Ascending aorta (tissue), 2 donors: ENCODE results near the gene ZSCAN22. TPM values are rescaled to one million over a fixed set of nuclear protein-coding genes. Genes with fewer than 3 reads are reported as not detected.
A peak's percentile ranks its signal among the peaks of the same experiment; 100 is the strongest.

Source experiments
- DNase-seq, 2 donors: peaks; one replicate each; pipeline ENCODE4 v3.0.0-alpha.2; 2019; ENCODE audit warnings: low spot score in 2 of 2
- H3K27ac ChIP-seq, 2 donors: fragments of 200-600 bp; sonication (generic); one replicate each; pipeline ENCODE4 v1.5.1; 2016 to 2017; ENCODE audit warnings: mild to moderate bottlenecking in 1 of 2
- H3K27me3 ChIP-seq: fragments of 200-600 bp; sonication (generic); one replicate; pipeline ENCODE4 v1.5.1; 2017
- H3K36me3 ChIP-seq, 2 donors: fragments of 200-600 bp; sonication (generic); one replicate each; pipeline ENCODE4 v1.5.1; 2016
- H3K4me1 ChIP-seq, 2 donors: fragments of 200-600 bp; sonication (generic); one replicate each; pipeline ENCODE4 v1.5.1; 2016 to 2017; ENCODE audit warnings: mild to moderate bottlenecking in 1 of 2
- H3K4me3 ChIP-seq, 2 donors: fragments of 200-600 bp; sonication (generic); one replicate each; pipeline ENCODE4 v1.5.1; 2016 to 2017; ENCODE audit warnings: mild to moderate bottlenecking in 1 of 2
- H3K9me3 ChIP-seq, 2 donors: fragments of 200-600 bp; sonication (generic); one replicate each; pipeline ENCODE4 v1.5.1; 2016
- intact Hi-C: fragments of 100-400 bp; cut with DNase I; formaldehyde crosslinking; loops from one replicate; pipeline ENCODE4 v1.15.1; 2023
- total RNA-seq: library from RNA; depleted of rRNA; stranded (reverse); fragments of >200 nt; gene quantifications from one replicate; pipeline ENCODE4 v1.1.0, GENCODE V29; 2016
- TF ChIP-seq, protein P1 (sequence below), 3 experiments: fragments of 200-600 bp in 2 of 3; fragments of 450-650 bp in 1 of 3; sonication (generic) in 2 of 3; IDR thresholded peaks; one replicate each; pipeline ENCODE4 v1.5.1; 2016 to 2019; ENCODE audit warnings: antibody characterized with exemption in 3 of 3, mild to moderate bottlenecking in 1 of 3, moderate library complexity in 1 of 3

Gene ZSCAN22
- total RNA-seq, 1 donor from 2014 or later, result 1.9 TPM

DNA sequence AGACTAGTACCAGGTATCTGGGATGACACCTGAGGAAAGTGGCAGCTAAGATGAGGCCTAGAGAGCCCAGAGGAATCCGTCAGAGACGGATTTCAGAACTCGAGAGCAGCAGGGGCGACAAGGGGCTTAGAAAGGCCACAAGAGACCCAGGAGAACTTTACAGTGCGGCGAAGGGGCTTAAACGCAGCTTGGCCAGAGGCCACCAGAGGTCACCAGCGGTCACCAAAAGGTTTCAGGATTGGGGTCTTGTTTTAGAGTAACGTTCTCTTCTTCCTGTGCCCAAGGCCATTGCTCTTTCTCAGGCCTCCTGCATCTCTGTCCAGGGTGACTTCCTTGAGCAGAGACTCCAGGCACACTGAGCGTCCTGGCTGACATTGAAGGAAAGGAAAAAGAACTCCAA is 2.2 kb downstream of the ZSCAN22 start:
- intact Hi-C loops, result no loop called here
- H3K36me3 ChIP-seq, result no peaks in the 10 kb centered on the region
- DNase-seq, result no peak
- TF ChIP-seq, protein P1, sequence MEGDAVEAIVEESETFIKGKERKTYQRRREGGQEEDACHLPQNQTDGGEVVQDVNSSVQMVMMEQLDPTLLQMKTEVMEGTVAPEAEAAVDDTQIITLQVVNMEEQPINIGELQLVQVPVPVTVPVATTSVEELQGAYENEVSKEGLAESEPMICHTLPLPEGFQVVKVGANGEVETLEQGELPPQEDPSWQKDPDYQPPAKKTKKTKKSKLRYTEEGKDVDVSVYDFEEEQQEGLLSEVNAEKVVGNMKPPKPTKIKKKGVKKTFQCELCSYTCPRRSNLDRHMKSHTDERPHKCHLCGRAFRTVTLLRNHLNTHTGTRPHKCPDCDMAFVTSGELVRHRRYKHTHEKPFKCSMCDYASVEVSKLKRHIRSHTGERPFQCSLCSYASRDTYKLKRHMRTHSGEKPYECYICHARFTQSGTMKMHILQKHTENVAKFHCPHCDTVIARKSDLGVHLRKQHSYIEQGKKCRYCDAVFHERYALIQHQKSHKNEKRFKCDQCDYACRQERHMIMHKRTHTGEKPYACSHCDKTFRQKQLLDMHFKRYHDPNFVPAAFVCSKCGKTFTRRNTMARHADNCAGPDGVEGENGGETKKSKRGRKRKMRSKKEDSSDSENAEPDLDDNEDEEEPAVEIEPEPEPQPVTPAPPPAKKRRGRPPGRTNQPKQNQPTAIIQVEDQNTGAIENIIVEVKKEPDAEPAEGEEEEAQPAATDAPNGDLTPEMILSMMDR (IDR thresholded peaks at IDR 0.05), result no peak
- no peak overlapping the region for H3K27ac ChIP-seq
- H3K4me3 ChIP-seq, result peak overlapping the region in 1 of 2 donors; percentile 91
- H3K27me3 ChIP-seq, result no peaks in the 10 kb centered on the region
- H3K4me1 ChIP-seq, result peaks cover 4 to 13% of the 10 kb centered on the region in 2 donors
- H3K9me3 ChIP-seq, result no peaks in the 10 kb centered on the region

DNA sequence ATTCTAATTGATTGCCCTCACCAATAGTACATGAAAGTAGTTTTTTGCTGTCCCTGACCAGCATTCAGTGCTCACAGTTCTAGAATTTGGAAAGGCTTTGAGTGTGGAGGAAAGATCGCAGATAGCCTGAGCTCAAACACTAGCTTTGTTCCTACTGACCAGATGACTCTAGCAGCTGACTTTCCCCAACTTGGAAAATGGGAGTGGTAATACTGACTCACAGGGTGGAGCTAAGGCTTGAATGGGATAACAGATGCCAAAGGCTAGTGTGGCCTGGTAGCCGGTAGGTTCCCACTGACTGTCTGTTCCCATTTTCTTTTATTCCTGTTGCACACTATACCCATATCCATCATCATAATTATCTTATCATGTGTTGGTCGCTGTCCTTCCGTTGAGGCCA is 3.7 kb downstream of the ZSCAN22 start:
- DNase-seq, result no peak
- no peaks in the 10 kb centered on the region for H3K27me3 ChIP-seq
- intact Hi-C loops, result no loop called here
- TF ChIP-seq, protein P1 (IDR thresholded peaks at IDR 0.05), result no peak
- peaks cover 4 to 13% of the 10 kb centered on the region in 2 donors for H3K4me1 ChIP-seq
- no peak overlapping the region for H3K4me3 ChIP-seq
- no peaks in the 10 kb centered on the region for H3K9me3 ChIP-seq
- H3K36me3 ChIP-seq, result peaks cover 9 to 12% of the 10 kb centered on the region in 2 donors
- H3K27ac ChIP-seq, result no peak overlapping the region

DNA sequence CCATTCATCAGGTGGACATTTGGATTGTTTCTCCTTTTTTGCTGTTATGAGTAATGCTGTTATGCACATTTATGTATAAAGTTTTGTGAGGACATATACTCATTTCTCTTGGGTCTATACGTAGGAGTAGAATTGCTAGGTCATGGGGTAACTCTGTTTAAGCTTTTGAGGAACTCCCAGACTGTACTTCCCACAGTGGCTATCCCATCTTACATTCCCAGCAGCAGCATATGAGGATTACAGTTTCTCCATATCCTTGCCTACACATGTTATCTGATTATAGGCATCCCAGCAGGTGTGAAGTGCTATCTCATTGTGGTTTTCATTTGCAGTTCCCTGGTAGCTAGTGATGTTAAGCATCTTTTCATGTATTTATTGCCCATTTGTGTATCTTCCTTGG is 5.9 kb downstream of the ZSCAN22 start:
- no peaks in the 10 kb centered on the region for H3K9me3 ChIP-seq
- H3K27ac ChIP-seq, result no peak overlapping the region
- TF ChIP-seq, protein P1 (IDR thresholded peaks at IDR 0.05), result no peak
- no peak for DNase-seq
- peaks cover 15 to 27% of the 10 kb centered on the region in 2 donors for H3K36me3 ChIP-seq
- intact Hi-C loops, result no loop called here
- no peaks in the 10 kb centered on the region for H3K27me3 ChIP-seq
- no peak overlapping the region for H3K4me3 ChIP-seq
- H3K4me1 ChIP-seq, result peaks cover 4 to 7% of the 10 kb centered on the region in 2 donors

DNA sequence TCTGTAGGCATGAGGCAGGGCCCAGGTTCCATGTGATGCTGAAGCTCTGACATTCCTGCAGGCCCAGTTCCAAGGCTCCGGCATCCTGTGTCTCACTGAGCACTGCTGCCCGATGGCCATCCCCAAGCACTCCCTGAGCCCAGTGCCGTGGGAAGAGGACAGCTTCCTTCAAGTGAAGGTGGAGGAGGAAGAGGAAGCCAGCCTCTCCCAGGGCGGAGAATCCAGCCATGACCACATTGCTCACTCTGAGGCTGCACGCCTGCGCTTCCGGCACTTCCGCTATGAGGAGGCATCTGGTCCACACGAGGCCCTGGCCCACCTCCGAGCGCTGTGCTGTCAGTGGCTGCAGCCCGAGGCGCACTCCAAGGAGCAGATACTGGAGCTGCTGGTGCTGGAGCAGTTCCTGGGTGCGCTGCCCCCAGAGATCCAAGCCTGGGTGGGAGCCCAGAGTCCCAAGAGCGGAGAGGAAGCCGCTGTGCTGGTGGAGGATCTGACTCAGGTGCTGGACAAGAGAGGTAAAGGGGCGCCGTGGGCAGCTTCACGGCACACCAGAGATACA is 8.0 kb downstream of the ZSCAN22 start:
- no peak overlapping the region for H3K4me3 ChIP-seq
- intact Hi-C loops, result no loop called here
- H3K27me3 ChIP-seq, result no peaks in the 10 kb centered on the region
- TF ChIP-seq, protein P1 (IDR thresholded peaks at IDR 0.05), result no peak
- no peak overlapping the region for H3K27ac ChIP-seq
- no peaks in the 10 kb centered on the region for H3K4me1 ChIP-seq
- no peak for DNase-seq
- H3K9me3 ChIP-seq, result peaks cover 0 to 8% of the 10 kb centered on the region in 2 donors
- H3K36me3 ChIP-seq, result peaks cover 36 to 48% of the 10 kb centered on the region in 2 donors

DNA sequence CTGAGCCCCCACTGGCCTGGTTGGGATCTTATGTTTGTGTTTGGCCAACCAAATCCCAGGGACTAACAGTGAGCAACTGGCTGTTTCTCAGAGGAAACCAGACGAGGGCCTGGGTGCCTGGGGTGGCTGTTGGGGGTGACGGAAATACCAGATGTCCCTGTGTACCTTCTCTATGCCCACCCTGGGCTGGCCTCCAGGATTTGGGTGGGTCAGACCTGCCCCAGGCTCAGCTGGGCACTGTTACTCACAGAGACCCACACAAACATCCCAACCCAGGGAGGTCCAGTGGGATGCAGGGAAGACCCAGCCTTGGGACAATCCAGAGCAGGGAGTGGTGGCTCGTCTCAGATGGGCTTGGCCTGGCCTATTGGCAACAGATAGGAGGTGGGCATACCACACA is 8.8 kb downstream of the ZSCAN22 start:
- no peak for DNase-seq
- TF ChIP-seq, protein P1 (IDR thresholded peaks at IDR 0.05), result no peak
- Histone ChIP-seq H3K36me3 (peaks cover 39 to 54% of the 10 kb centered on the region in 2 donors), H3K4me3 (no peak overlapping the region), H3K27me3 (no peaks in the 10 kb centered on the region), H3K4me1 (no peaks in the 10 kb centered on the region), H3K9me3 (peaks cover 0 to 8% of the 10 kb centered on the region in 2 donors), H3K27ac (no peak overlapping the region)
- intact Hi-C loops, result no loop called here

DNA sequence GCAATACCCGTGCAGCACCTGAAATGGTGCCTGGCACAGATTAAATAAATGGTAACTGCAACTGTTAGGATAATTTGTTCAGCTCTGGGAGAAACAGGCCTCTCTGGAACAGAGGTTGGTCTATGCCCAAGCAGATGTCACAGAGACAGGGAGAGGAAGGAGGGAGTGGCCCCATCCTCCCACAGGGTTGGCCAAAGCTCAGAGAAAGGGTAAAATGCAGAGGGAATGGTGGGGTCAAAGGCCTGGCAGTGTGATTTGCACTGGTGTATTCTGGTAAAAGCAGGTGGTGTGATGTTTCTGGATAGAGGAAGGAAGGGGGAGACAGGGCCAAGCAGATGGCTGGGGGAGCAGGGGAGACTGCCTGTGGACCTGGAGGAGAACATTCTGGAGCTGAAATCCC is 9.4 kb downstream of the ZSCAN22 start:
- H3K36me3 ChIP-seq, result peaks cover 39 to 60% of the 10 kb centered on the region in 2 donors
- no peak for DNase-seq
- TF ChIP-seq, protein P1 (IDR thresholded peaks at IDR 0.05), result no peak

More for the DNA sequence above, 9.4 kb downstream of the ZSCAN22 start:
- H3K9me3 ChIP-seq, result peaks cover 0 to 8% of the 10 kb centered on the region in 2 donors
- no peaks in the 10 kb centered on the region for H3K4me1 ChIP-seq
- H3K4me3 ChIP-seq, result no peak overlapping the region
- H3K27me3 ChIP-seq, result no peaks in the 10 kb centered on the region
- intact Hi-C loops, result no loop called here
- no peak overlapping the region for H3K27ac ChIP-seq
